GM12878 (cell line): ENCODE data around the gene ERN2.

ENCODE experiments used
- CTCF ChIP-seq, 3 experiments: IDR thresholded peaks in 2 of 3; conservative IDR thresholded peaks in 1 of 3; 2 replicates each; pipeline ENCODE4 v1.5.1; 2011; ENCODE audit warnings: low read depth in 3 of 3, low read length in 3 of 3, mild to moderate bottlenecking in 3 of 3, control low read depth in 2 of 3, moderate library complexity in 2 of 3, inconsistent platforms in 1 of 3, mixed read lengths in 1 of 3; ENCODE audit not compliant: control insufficient read depth in 2 of 3, insufficient read depth in 1 of 3; ENCODE audit errors: extremely low read depth in 1 of 3
- E2F4 ChIP-seq: IDR thresholded peaks from 2 replicates; pipeline ENCODE4 v1.6.1; 2012; ENCODE audit warnings: low read depth, low read length, improper control_type of control experiment
- FOXM1 ChIP-seq: IDR thresholded peaks from 2 replicates; pipeline ENCODE4 v1.6.1; 2012; ENCODE audit warnings: low read depth, mild to moderate bottlenecking, inconsistent platforms, low read length, moderate library complexity
- MTA2 ChIP-seq: fragments of 450-650 bp; IDR thresholded peaks from 2 replicates; pipeline ENCODE4 v1.6.1; 2016; ENCODE audit warnings: low read depth, mild to moderate bottlenecking, moderate library complexity
- NFYB ChIP-seq: IDR thresholded peaks from 2 replicates; pipeline ENCODE4 v1.6.1; 2011; ENCODE audit warnings: low read depth, mild to moderate bottlenecking, low read length, improper control_type of control experiment, moderate library complexity; ENCODE audit not compliant: insufficient read depth
- PAX5 ChIP-seq: IDR thresholded peaks from 2 replicates; pipeline ENCODE4 v1.6.1; 2011; ENCODE audit warnings: low read depth, low read length, borderline replicate concordance
- POLR2A ChIP-seq: IDR thresholded peaks from 2 replicates; pipeline ENCODE4 v1.6.1; 2011; ENCODE audit warnings: low read depth, mild to moderate bottlenecking, low read length
- PRDM15 ChIP-seq: fragments of 450-650 bp; formaldehyde crosslinking; IDR thresholded peaks from 2 replicates; pipeline ENCODE4 v1.4.0; 2020; ENCODE audit warnings: mild to moderate bottlenecking, moderate library complexity
- RAD21 ChIP-seq: IDR thresholded peaks from 2 replicates; pipeline ENCODE4 v1.6.1; 2011; ENCODE audit warnings: mild to moderate bottlenecking, low read depth, low read length, moderate library complexity; ENCODE audit not compliant: insufficient read depth
- ZBTB4 ChIP-seq: fragments of 450-650 bp; formaldehyde crosslinking; IDR thresholded peaks from 2 replicates; pipeline ENCODE4 v1.4.0; 2022; ENCODE audit warnings: mild to moderate bottlenecking, moderate library complexity

GRCh38 chr16:23711785-23712184 is 1.2 kb downstream of the ERN2 start:
- TF ChIP-seq ZBTB4 (CRISPR knock-in tag) = no peak
- no peak for TF ChIP-seq CTCF (IDR thresholded peaks at IDR 0.05 in 2 of 3, conservative IDR thresholded peaks at IDR 0.05 in 1 of 3; ENCODE audit: control insufficient read depth in 2 of 3, extremely low read depth in 1 of 3, insufficient read depth in 1 of 3, low read depth in 3 of 3, low read length in 3 of 3)
- TF ChIP-seq FOXM1 = no peak
- no peak for TF ChIP-seq RAD21
- TF ChIP-seq MTA2 = no peak
- TF ChIP-seq POLR2A = no peak
- no peak for TF ChIP-seq PRDM15 (CRISPR knock-in tag)
- no peak for TF ChIP-seq PAX5
- no peak for TF ChIP-seq E2F4
- TF ChIP-seq NFYB = no peak
